Upper lobe of left lung (tissue), 6 donors: Measurements from ENCODE around the gene LAMTOR2. TPM values are rescaled to one million over a fixed set of nuclear protein-coding genes. Genes with fewer than 3 reads are reported as not detected.

ENCODE experiments used
- ATAC-seq, 2 donors: fragments of 200-7000 bp; cut with Tn5 transposase; one replicate each; pipeline ENCODE4 v1.9.1; 2022; ENCODE audit warnings: mild to moderate bottlenecking in 2 of 2, moderate library complexity in 2 of 2; ENCODE audit not compliant: low FRiP score in 2 of 2
- DNase-seq, 2 donors: peaks; one replicate each; pipeline ENCODE4 v3.0.0-alpha.2; 2019 to 2020
- H3K27ac ChIP-seq, 4 donors: fragments of 200-600 bp; sonication (generic); one replicate each; pipeline ENCODE4 v1.5.1; 2016 to 2019
- H3K27me3 ChIP-seq, 4 donors: fragments of 200-600 bp; sonication (generic); one replicate each; pipeline ENCODE4 v1.5.1; 2017 to 2019
- H3K36me3 ChIP-seq, 4 donors: fragments of 200-600 bp; sonication (generic); one replicate each; pipeline ENCODE4 v1.5.1; 2016 to 2019
- H3K4me1 ChIP-seq, 4 donors: fragments of 200-600 bp; sonication (generic); one replicate each; pipeline ENCODE4 v1.5.1; 2018 to 2019
- H3K4me3 ChIP-seq, 4 donors: fragments of 200-600 bp; sonication (generic); one replicate each; pipeline ENCODE4 v1.5.1; 2017 to 2019; ENCODE audit warnings: mild to moderate bottlenecking in 2 of 4, moderate library complexity in 1 of 4
- H3K9me3 ChIP-seq, 4 donors: fragments of 200-600 bp; sonication (generic); one replicate each; pipeline ENCODE4 v1.5.1; 2018 to 2019
- EP300 ChIP-seq, 4 donors: sonication (generic); formaldehyde crosslinking; IDR thresholded peaks; one replicate each; pipeline ENCODE4 v1.5.1; 2017; ENCODE audit warnings: antibody characterized with exemption in 4 of 4, control low read depth in 2 of 4
- POLR2A ChIP-seq, 4 donors: fragments of 450-650 bp; IDR thresholded peaks; one replicate each; pipeline ENCODE4 v1.5.1; 2016 to 2017; ENCODE audit warnings: antibody characterized with exemption in 4 of 4, mild to moderate bottlenecking in 2 of 4
- POLR2AphosphoS5 ChIP-seq, 2 donors: sonication (generic); formaldehyde crosslinking; IDR thresholded peaks; one replicate each; pipeline ENCODE4 v1.5.1; 2017; ENCODE audit warnings: antibody characterized with exemption in 2 of 2
- WGBS, 2 donors: methylation state at CpG; one replicate each; pipeline ENCODE4 v1.1.5; 2017 to 2018; 5-methylcytosine and 5-hydroxymethylcytosine counted together
- total RNA-seq, 6 donors: library from RNA; depleted of rRNA in 4 of 6; stranded (reverse); fragments of >200 nt in 4 of 6; gene quantifications; one replicate each; pipeline versions ENCODE4 v1.1.0 to v1.2.1, GENCODE V29; 2016 to 2021
- TF ChIP-seq, protein P1 (sequence below), 6 experiments: fragments of 450-650 bp in 4 of 6; fragments of 200-600 bp in 2 of 6; sonication (generic) in 2 of 6; IDR thresholded peaks; one replicate each; pipeline ENCODE4 v1.5.1; 2016 to 2019; ENCODE audit warnings: antibody characterized with exemption in 6 of 6
- donor health status: DM: no; HTN: no; CAD: no; lungs with moderate emphysema.
- donor health status: DM: no; HTN: yes; CAD: no; lungs with severe emphysema.

Gene LAMTOR2
- total RNA-seq, 6 donors from 2014 or later, result 35.6 to 84.5 (median 68.8) TPM

DNA sequence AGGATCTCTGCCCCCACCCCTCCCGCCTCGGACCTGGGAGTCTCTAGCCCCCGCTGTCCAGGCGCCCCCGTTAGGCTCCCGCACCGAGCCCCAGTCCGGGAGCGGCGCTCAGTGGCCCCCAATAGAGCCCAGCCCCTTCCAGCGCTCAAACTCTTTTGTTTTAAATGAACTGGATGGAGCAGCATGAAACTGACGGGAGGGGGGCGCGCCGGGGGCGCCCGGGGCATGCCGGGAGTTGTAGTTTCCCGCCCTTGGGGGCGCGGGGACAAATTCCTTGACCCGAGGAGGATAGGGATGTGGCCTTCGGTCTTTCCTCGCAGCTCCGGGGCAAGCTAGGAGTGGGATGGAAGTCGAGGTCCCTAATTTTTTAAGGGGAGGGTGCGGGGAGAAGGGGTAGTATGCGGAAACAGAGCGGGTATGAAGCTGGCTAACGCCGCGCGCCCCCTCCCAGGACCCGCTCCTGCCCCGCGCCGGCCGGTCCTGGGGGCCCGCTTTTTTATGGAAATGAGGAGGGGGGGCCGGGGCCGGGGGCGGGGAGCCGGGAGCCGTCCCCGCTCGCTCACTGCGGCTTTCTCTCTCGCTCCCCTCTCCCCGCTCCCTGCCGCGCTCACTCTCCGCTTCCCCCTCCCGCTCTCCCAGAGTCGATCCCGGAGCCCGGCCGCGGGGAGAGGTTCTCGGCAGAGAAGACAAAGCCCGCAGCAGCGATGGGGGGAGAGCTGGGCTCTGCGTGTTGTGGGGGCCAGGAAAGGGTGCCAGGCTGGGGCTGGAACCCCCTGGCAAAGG, 27.9 kb downstream of the LAMTOR2 start, which contains the start of gene MEX3A:
TSS of gene MEX3A (minus strand) at position 157 of the 783 bp plus-strand sequence. CDS start 467 bp downstream, outside the sequence.
- ATAC-seq, result peak; percentile 74 to 95
- Histone ChIP-seq H3K4me3 (peak within 1 kb of the TSS; percentile 78 to 89 (median 84)), H3K4me1 (peaks cover 17 to 27% (median 21%) of the 10 kb centered on the region in 4 donors), H3K36me3 (no peaks in the 10 kb centered on the region), H3K27me3 (peaks cover 0 to 4% (median 0%) of the 10 kb centered on the region in 4 donors), H3K9me3 (no peaks in the 10 kb centered on the region), H3K27ac (peak within 1 kb of the TSS; percentile 6 to 80 (median 44))
- DNase-seq, result peak; percentile 50 to 95
- TF ChIP-seq POLR2AphosphoS5 (IDR thresholded peaks at IDR 0.05), result peak in 1 of 2 donors; percentile 24
- TF ChIP-seq POLR2A (IDR thresholded peaks at IDR 0.05), result no peak
- WGBS, 2 donors, result 1 to 2% methylated on average over 23 to 45 of the region's 62 CpGs

DNA sequence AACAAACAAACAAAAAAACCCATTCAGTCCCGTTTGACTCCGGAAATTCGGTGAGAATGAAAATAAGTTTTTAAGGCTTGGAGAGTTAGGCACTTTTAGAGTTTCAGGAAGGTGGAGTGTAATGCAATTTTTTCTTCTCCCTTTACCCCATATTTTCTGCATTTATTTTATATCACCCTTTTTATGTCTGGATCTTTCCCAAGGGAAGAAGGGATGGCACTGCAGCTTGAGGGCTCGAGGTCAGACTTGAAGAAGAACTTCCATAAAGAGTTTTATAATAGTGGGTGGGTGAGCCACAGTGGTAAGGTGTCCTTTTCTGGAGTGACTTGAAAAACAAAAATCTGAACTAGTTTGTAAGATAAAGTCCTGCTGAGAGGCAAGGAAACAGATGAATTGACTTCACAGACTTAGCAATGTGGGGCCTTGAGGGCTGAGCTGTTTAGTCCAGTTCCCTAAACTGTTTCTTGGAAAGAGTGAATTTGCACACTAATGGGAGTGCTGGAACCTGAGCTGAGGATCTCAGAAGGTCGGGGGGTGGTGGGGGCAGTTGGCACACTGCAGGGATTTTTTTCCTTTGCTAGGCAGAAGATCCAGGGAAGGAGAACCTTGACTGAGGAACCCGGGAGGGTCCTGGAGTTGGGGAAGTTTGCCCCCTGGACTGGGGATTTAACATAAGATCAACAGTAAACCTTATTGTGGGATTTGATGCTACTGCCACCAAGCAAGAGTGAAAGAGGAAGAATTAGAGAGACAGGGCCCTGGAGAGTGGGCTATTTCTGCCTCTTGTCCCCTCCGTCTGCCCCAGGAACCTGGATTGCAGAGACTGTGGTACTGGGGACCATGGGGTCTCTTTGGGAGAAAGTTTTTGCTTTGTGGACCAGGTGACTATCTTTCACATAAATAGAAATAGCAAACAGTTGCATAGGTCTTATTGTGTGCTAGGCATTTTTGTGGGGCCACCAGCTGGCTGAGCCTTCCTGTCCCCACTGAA, 29.5 kb downstream of the LAMTOR2 start:
- no peaks in the 10 kb centered on the region for H3K9me3 ChIP-seq

DNA sequence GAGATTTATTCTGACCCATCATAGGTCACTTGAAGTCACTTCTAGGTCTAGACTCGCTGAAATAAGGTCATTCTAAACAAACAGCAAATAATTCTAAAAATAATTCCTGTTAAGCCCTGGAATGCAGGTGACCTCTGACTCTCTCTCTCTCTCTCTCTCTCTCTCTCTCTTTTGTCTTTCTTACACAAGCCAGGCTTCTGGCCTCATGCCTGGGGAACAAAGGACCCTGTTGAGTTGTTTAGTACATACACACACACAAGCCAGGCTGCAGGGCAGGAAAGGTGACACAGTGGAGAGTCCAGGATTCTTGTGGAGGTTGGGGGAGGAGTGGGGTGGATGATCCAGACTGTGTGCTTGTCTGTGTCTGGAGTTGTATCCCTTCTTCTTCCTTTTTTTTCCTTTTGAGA, 31.7 kb downstream of the LAMTOR2 start:
- H3K4me3 ChIP-seq, result no peak overlapping the region
- 39% methylated on average over 1 of the region's 1 CpG for WGBS, 2 donors
- TF ChIP-seq, protein P1, sequence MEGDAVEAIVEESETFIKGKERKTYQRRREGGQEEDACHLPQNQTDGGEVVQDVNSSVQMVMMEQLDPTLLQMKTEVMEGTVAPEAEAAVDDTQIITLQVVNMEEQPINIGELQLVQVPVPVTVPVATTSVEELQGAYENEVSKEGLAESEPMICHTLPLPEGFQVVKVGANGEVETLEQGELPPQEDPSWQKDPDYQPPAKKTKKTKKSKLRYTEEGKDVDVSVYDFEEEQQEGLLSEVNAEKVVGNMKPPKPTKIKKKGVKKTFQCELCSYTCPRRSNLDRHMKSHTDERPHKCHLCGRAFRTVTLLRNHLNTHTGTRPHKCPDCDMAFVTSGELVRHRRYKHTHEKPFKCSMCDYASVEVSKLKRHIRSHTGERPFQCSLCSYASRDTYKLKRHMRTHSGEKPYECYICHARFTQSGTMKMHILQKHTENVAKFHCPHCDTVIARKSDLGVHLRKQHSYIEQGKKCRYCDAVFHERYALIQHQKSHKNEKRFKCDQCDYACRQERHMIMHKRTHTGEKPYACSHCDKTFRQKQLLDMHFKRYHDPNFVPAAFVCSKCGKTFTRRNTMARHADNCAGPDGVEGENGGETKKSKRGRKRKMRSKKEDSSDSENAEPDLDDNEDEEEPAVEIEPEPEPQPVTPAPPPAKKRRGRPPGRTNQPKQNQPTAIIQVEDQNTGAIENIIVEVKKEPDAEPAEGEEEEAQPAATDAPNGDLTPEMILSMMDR (IDR thresholded peaks at IDR 0.05), result no peak
- peaks cover 0 to 3% (median 0%) of the 10 kb centered on the region in 4 donors for H3K27me3 ChIP-seq
- DNase-seq (peak in 1 of 2 donors; percentile 71), ATAC-seq (peak in 1 of 2 donors; percentile 50)
- H3K36me3 ChIP-seq, result no peaks in the 10 kb centered on the region
- H3K27ac ChIP-seq, result no peak overlapping the region
- no peaks in the 10 kb centered on the region for H3K9me3 ChIP-seq
- peaks cover 14 to 35% (median 32%) of the 10 kb centered on the region in 4 donors for H3K4me1 ChIP-seq

More for the DNA sequence above, 29.5 kb downstream of the LAMTOR2 start:
- H3K36me3 ChIP-seq, result no peaks in the 10 kb centered on the region
- H3K27me3 ChIP-seq, result peaks cover 0 to 4% (median 0%) of the 10 kb centered on the region in 4 donors
- TF ChIP-seq POLR2AphosphoS5 (IDR thresholded peaks at IDR 0.05) (no peak), POLR2A (IDR thresholded peaks at IDR 0.05) (no peak), EP300 (IDR thresholded peaks at IDR 0.05) (no peak)
- TF ChIP-seq, protein P1 (IDR thresholded peaks at IDR 0.05), result no peak
- DNase-seq (no peak), ATAC-seq (no peak)
- H3K27ac ChIP-seq, result no peak overlapping the region
- H3K4me3 ChIP-seq, result peak overlapping the region in 1 of 4 donors; percentile 78
- WGBS, 2 donors, result 60 to 67% methylated on average over 7 of the region's 7 CpGs
- H3K4me1 ChIP-seq, result peaks cover 17 to 27% (median 21%) of the 10 kb centered on the region in 4 donors

DNA sequence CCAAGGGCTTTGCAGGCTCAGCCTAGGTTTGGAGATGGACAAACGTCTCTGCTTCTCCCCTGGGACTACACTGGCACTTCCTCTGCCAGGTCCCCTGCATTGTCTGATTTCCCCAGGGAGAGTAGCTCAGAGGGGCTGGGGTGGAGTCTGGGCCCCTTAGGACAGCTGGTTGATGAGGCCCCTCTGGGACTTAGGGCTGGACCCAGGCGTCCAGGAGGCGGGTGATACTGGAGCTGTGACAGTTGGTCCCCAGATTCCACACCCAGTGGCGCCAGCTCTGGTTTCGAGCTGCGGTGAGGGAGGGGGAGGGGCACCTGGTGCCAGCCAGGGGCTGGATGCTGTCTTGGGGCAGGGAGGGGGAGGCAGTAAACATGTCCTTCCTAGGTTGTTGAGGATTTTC, 35.1 kb downstream of the LAMTOR2 start:
- H3K36me3 ChIP-seq, result no peaks in the 10 kb centered on the region
- DNase-seq (peak in 1 of 2 donors; percentile 61), ATAC-seq (peak in 1 of 2 donors; percentile 21)
- H3K27ac ChIP-seq, result peak overlapping the region in 1 of 4 donors; percentile 47
- WGBS, 2 donors, result 67 to 68% methylated on average over 6 of the region's 6 CpGs
- no peaks in the 10 kb centered on the region for H3K27me3 ChIP-seq
- TF ChIP-seq POLR2A (IDR thresholded peaks at IDR 0.05) (no peak), EP300 (IDR thresholded peaks at IDR 0.05) (no peak)
- peaks cover 0 to 29% (median 19%) of the 10 kb centered on the region in 4 donors for H3K4me1 ChIP-seq
- no peak overlapping the region for H3K4me3 ChIP-seq
- H3K9me3 ChIP-seq, result no peaks in the 10 kb centered on the region

DNA sequence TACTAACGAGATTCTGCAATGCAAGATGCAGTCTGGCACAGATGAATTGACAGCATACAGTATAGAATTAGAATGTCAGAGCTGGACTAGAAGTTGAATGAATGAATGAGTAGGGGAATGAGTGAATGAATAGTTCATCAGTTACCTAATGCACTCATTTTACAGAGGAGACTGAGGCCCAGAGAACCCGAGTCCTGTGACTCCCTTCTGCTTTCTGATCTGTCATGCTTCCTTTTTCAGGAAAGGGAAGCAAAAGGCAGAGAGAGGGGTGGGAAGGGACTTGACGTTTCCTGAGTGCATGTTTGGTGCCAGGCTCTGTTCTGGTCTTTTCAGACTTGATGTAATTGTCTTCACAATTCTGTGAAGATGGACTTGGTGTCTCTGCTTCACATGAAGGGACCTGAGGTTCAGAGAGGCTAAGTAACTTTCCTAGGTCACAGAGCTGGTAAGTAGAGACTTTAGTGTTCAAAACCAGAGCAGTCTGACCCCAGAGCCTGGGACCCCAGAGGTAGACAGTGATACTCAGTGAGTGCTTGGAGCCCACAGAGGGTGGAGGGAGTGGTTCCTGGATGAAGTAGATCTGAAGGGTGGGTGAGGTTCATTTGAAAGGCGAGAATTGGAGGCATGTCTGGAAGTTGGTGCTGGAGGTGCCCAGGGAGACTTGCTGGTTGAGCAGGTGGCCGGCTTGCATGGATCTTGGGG, 35.7 kb downstream of the LAMTOR2 start:
- no peaks in the 10 kb centered on the region for H3K9me3 ChIP-seq
- H3K27me3 ChIP-seq, result no peaks in the 10 kb centered on the region
- peak in 1 of 2 donors; percentile 74 for ATAC-seq
- TF ChIP-seq, protein P1 (IDR thresholded peaks at IDR 0.05), result no peak
- TF ChIP-seq EP300 (IDR thresholded peaks at IDR 0.05) (no peak), POLR2A (IDR thresholded peaks at IDR 0.05) (no peak), POLR2AphosphoS5 (IDR thresholded peaks at IDR 0.05) (no peak)
- no peaks in the 10 kb centered on the region for H3K36me3 ChIP-seq
- 30% methylated on average over 5 of the region's 5 CpGs for WGBS, 2 donors
- H3K4me3 ChIP-seq, result no peak overlapping the region
- H3K4me1 ChIP-seq, result peaks cover 0 to 29% (median 19%) of the 10 kb centered on the region in 4 donors
- DNase-seq, result peak in 1 of 2 donors; percentile 35
- peak overlapping the region in 1 of 4 donors; percentile 47 for H3K27ac ChIP-seq
